Ectodermal cell (in vitro differentiated cells): ENCODE measurements around the gene CCL8.

ENCODE experiments used
- H3K27ac ChIP-seq: 2 replicates; pipeline ENCODE4 v1.7.0; 2013; ENCODE audit warnings: mild to moderate bottlenecking, low read depth, low read length; ENCODE audit not compliant: insufficient read depth, poor library complexity, severe bottlenecking
- H3K27me3 ChIP-seq: 2 replicates; pipeline ENCODE4 v1.7.0; 2013; ENCODE audit warnings: mild to moderate bottlenecking, low read length; ENCODE audit not compliant: insufficient read depth, control insufficient read depth, poor library complexity, severe bottlenecking
- H3K36me3 ChIP-seq: one replicate; pipeline ENCODE4 v1.7.0; 2013; ENCODE audit warnings: low read length; ENCODE audit not compliant: control insufficient read depth, insufficient read depth
- H3K4me1 ChIP-seq: one replicate; pipeline ENCODE4 v1.7.0; 2013; ENCODE audit warnings: low read length; ENCODE audit not compliant: control insufficient read depth, insufficient read depth
- H3K4me3 ChIP-seq: 2 replicates; pipeline ENCODE4 v1.7.0; 2013; ENCODE audit warnings: low read depth, low read length, control low read depth; ENCODE audit not compliant: insufficient read depth
- H3K9me3 ChIP-seq: 2 replicates; pipeline ENCODE4 v1.7.0; 2013; ENCODE audit warnings: mild to moderate bottlenecking, low read length, moderate library complexity; ENCODE audit not compliant: control insufficient read depth
- WGBS, 2 experiments: methylation state at CpG; one replicate each; pipeline ENCODE4 v1.1.7; 2013; ENCODE audit warnings: missing lambda C conversion rate in 2 of 2; 5-methylcytosine and 5-hydroxymethylcytosine counted together

The CCL8 gene

DNA sequence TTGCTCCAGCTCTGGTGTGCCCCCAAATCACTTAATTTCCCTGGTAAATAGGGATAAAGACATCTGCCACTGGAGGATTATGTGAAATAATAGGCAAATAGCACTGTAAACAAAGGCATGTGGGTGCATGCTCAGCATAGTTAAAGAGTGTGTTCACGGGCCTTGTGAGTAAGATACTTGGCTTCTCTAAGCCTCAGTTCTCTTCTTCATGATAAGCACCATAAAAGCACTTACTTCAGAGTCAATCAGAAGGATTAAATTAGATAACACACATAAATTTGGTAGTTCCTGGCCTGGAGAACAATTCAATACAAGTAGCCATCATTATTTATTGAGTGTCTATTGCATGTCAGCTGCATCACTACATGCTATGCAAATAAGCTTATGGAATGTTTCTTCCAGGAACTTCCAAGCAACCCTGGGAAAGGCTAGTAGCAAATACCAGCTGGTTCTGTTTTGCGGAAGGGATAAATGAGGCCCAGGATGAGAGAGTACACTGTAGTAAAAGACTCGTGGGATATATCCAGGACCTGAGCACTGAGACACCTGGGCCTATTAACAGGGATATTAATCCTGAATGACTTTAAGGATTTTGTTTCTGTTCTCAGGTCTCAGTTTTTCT is 19.2 kb upstream of the CCL8 start:
- WGBS, 2 experiments, result 93 to 97% methylated on average over 3 of the region's 3 CpGs
- H3K4me3 ChIP-seq, result no peak overlapping the region

GRCh38 chr17:34300652-34301370 is 18.4 kb upstream of the CCL8 start:
- no peak overlapping the region for H3K4me3 ChIP-seq
- H3K36me3 ChIP-seq, result no peaks in the 10 kb centered on the region
- H3K4me1 ChIP-seq, result no peaks in the 10 kb centered on the region
- H3K9me3 ChIP-seq, result no peaks in the 10 kb centered on the region
- H3K27me3 ChIP-seq, result peaks cover 8% of the 10 kb centered on the region
- 96 to 98% methylated on average over 2 to 3 of the region's 3 CpGs for WGBS, 2 experiments
- no peak overlapping the region for H3K27ac ChIP-seq

More for the DNA sequence above, 19.2 kb upstream of the CCL8 start:
- H3K9me3 ChIP-seq, result no peaks in the 10 kb centered on the region
- no peaks in the 10 kb centered on the region for H3K36me3 ChIP-seq
- no peak overlapping the region for H3K27ac ChIP-seq
- no peaks in the 10 kb centered on the region for H3K4me1 ChIP-seq
- peaks cover 8% of the 10 kb centered on the region for H3K27me3 ChIP-seq

- Histone ChIP-seq H3K27ac (no peak overlapping the region), H3K4me3 (no peak overlapping the region), H3K27me3 (peaks cover 8% of the 10 kb centered on the region), H3K9me3 (no peaks in the 10 kb centered on the region), H3K4me1 (no peaks in the 10 kb centered on the region), H3K36me3 (no peaks in the 10 kb centered on the region)
- WGBS, 2 experiments, result 64 to 71% methylated on average over 2 of the region's 2 CpGs
Measured at GRCh38 chr17:34301986-34302385, 17.2 kb upstream of the CCL8 start.

- no peak overlapping the region for H3K4me3 ChIP-seq
- WGBS, 2 experiments, result 95 to 100% methylated on average over 1 of the region's 1 CpG
- H3K27me3 ChIP-seq, result peaks cover 8% of the 10 kb centered on the region
- H3K27ac ChIP-seq, result no peak overlapping the region
- no peaks in the 10 kb centered on the region for H3K4me1 ChIP-seq
- H3K9me3 ChIP-seq, result no peaks in the 10 kb centered on the region
- H3K36me3 ChIP-seq, result no peaks in the 10 kb centered on the region
Measured at GRCh38 chr17:34302636-34303035, 16.6 kb upstream of the CCL8 start.

DNA sequence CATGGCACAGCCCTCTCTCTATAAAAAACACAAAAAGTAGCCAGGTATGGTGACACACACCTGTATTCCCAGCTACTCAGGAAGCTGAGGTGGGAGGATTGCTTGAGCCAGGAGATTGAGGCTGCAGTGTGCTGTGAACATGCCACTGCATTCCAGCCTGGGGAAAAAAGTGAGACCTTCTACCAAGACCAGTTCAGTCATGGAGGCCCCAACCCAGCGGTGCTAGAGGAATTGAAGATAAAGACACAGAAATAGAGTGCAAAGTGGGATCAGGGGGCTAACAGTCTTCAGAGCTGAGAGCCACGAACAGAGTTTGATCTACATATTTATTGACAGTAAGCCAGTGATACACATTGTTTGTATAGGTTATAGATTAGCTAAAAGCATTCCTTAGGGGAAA is 15.6 kb upstream of the CCL8 start:
- Histone ChIP-seq H3K27me3 (peaks cover 7% of the 10 kb centered on the region), H3K36me3 (no peaks in the 10 kb centered on the region), H3K27ac (no peak overlapping the region), H3K4me3 (no peak overlapping the region), H3K9me3 (no peaks in the 10 kb centered on the region), H3K4me1 (no peaks in the 10 kb centered on the region)
- 88 to 92% methylated on average over 2 of the region's 2 CpGs for WGBS, 2 experiments

- no peak overlapping the region for H3K4me3 ChIP-seq
- 88 to 96% methylated on average over 4 of the region's 4 CpGs for WGBS, 2 experiments
- H3K4me1 ChIP-seq, result no peaks in the 10 kb centered on the region
- no peak overlapping the region for H3K27ac ChIP-seq
- H3K36me3 ChIP-seq, result no peaks in the 10 kb centered on the region
- no peaks in the 10 kb centered on the region for H3K27me3 ChIP-seq
- no peaks in the 10 kb centered on the region for H3K9me3 ChIP-seq
Measured at GRCh38 chr17:34305061-34305460, 14.2 kb upstream of the CCL8 start.

- Histone ChIP-seq H3K27me3 (no peaks in the 10 kb centered on the region), H3K36me3 (no peaks in the 10 kb centered on the region), H3K4me3 (no peak overlapping the region), H3K4me1 (no peaks in the 10 kb centered on the region), H3K27ac (no peak overlapping the region), H3K9me3 (no peaks in the 10 kb centered on the region)
Measured at GRCh38 chr17:34305606-34306005, 13.6 kb upstream of the CCL8 start.

DNA sequence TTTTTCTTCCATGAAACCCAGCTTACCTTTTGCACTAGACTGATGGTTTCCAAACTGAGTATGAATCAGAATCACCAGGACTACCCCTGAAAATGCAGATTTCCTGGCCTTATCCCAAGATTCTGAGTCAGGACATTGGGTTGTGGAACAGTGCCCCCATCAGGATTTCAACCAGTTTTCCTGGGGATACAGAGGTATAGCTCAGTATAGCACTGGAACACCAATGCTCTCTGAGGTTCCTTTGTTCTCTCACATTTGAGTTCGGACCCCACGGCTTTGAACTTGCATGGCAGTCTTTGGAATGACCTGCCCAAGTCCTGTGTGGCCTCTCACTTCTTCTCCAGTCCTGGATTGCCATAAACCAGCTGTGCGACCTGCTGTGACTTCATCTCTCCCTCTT is 12.8 kb upstream of the CCL8 start:
- H3K27me3 ChIP-seq, result no peaks in the 10 kb centered on the region
- no peaks in the 10 kb centered on the region for H3K4me1 ChIP-seq
- no peak overlapping the region for H3K27ac ChIP-seq
- WGBS, 2 experiments, result 67 to 71% methylated on average over 3 of the region's 3 CpGs
- no peak overlapping the region for H3K4me3 ChIP-seq
- no peaks in the 10 kb centered on the region for H3K36me3 ChIP-seq
- no peaks in the 10 kb centered on the region for H3K9me3 ChIP-seq

GRCh38 chr17:34307110-34307509 is 12.1 kb upstream of the CCL8 start:
- Histone ChIP-seq H3K36me3 (no peaks in the 10 kb centered on the region), H3K9me3 (no peaks in the 10 kb centered on the region), H3K4me3 (no peak overlapping the region), H3K27ac (no peak overlapping the region), H3K4me1 (no peaks in the 10 kb centered on the region), H3K27me3 (no peaks in the 10 kb centered on the region)
- 69 to 94% methylated on average over 2 to 3 of the region's 3 CpGs for WGBS, 2 experiments

DNA sequence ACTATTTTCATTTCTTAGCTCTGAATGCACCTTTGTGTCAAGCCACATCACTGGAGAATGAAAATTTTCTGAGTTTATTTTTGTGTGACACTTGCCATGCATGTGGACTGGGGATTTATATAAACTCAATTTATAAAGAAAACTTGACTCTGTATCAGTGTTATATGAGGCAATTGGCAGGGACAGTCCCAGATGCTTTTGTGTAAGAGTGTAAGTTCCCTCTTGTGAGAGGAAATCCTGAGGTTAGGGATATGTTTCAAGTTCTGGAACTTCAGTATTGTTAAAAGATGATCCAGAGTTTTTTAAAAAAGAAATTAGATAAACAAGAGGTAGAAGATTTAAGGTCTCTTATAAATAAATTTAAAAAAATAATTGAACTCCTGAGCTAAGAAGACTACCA is 10.9 kb upstream of the CCL8 start:
- Histone ChIP-seq H3K36me3 (no peaks in the 10 kb centered on the region), H3K9me3 (no peaks in the 10 kb centered on the region), H3K27me3 (no peaks in the 10 kb centered on the region), H3K4me1 (no peaks in the 10 kb centered on the region), H3K4me3 (no peak overlapping the region), H3K27ac (no peak overlapping the region)
